WI38 (cell line): Measurements from ENCODE around the gene HLA-DMA.

Source experiments
- H3K4me3 ChIP-seq: 2 replicates; pipeline ENCODE4 v1.5.1; 2011; ENCODE audit warnings: low read depth, mild to moderate bottlenecking, control low read depth, low read length
- CTCF ChIP-seq: IDR thresholded peaks from 2 replicates; pipeline ENCODE4 v1.5.1; 2012; ENCODE audit warnings: low read depth, mild to moderate bottlenecking, control low read depth, low read length

Gene HLA-DMA

GRCh38 chr6:32908897-32909296 lies 44.0 kb downstream of the HLA-DMA start:
- no peak for TF ChIP-seq CTCF
- no peak overlapping the region for H3K4me3 ChIP-seq

- TF ChIP-seq CTCF = no peak
- no peak overlapping the region for H3K4me3 ChIP-seq
These were observed 46.4 kb downstream of the HLA-DMA start for GRCh38 chr6:32906539-32906938.

GRCh38 chr6:32905078-32905477 lies 47.8 kb downstream of the HLA-DMA start:
- no peak for TF ChIP-seq CTCF
- H3K4me3 ChIP-seq = no peak overlapping the region

GRCh38 chr6:32903952-32904351 lies 48.9 kb downstream of the HLA-DMA start:
- TF ChIP-seq CTCF = no peak
- H3K4me3 ChIP-seq = no peak overlapping the region
